ENCODE results near the gene BCL10.

BCL10 gene

GRCh38 chr1:85220756-85221201 is 55.7 kb downstream of the BCL10 start:
- DNase-seq (ENCODE audit: low read depth): no peak

GRCh38 chr1:85219853-85220610 is 56.4 kb downstream of the BCL10 start:
- no peak for DNase-seq (ENCODE audit: low read depth)

GRCh38 chr1:85216697-85217096 is 59.7 kb downstream of the BCL10 start:
- no peak for DNase-seq (ENCODE audit: low read depth)

All from stimulated activated CD8-positive, alpha-beta memory T cell treated with anti-CD3 and anti-CD28 coated beads, Interleukin-4, amount 100 ng/mL, for 24 hours (primary cell).